ENCODE measurements around the gene DISC1. TPM values are rescaled to one million over a fixed set of nuclear protein-coding genes. Genes with fewer than 3 reads are reported as not detected.

DISC1 gene
- total RNA-seq, 2 experiments from 2014 or later = 3.5 to 5.0 TPM

GRCh38 chr1:231850786-231851185 lies 224.2 kb downstream of the DISC1 start:
- no peaks in the 10 kb centered on the region for H3K9me3 Mint-ChIP-seq
- no peak for TF ChIP-seq CTCF (IDR thresholded peaks at IDR 0.05)
- intact Hi-C loops (cut with micrococcal nuclease) = no loop called here
- no peak overlapping the region for H3K27ac Mint-ChIP-seq
- H3K4me3 Mint-ChIP-seq = no peak overlapping the region
- H3K4me1 Mint-ChIP-seq (ENCODE audit: low read depth) = no peaks in the 10 kb centered on the region
- ChIA-PET POLR2A (no interaction called here), CTCF (no interaction called here)
- ATAC-seq (no peak), DNase-seq (no peak)
- no peaks in the 10 kb centered on the region for H3K27me3 Mint-ChIP-seq
- no peaks in the 10 kb centered on the region for H3K36me3 Mint-ChIP-seq (ENCODE audit: low read depth)

- ATAC-seq = no peak
- Mint-ChIP-seq H3K4me3 (no peak overlapping the region), H3K9me3 (no peaks in the 10 kb centered on the region), H3K4me1 (ENCODE audit: low read depth) (peaks cover 1% of the 10 kb centered on the region), H3K36me3 (ENCODE audit: low read depth) (no peaks in the 10 kb centered on the region), H3K27ac (no peak overlapping the region), H3K27me3 (no peaks in the 10 kb centered on the region)
- intact Hi-C loops (cut with micrococcal nuclease) = no loop called here
- CTCF ChIA-PET = no interaction called here
- DNase-seq = no peak
- no peak for TF ChIP-seq CTCF (IDR thresholded peaks at IDR 0.05)
- POLR2A ChIA-PET = no interaction called here
Measured at GRCh38 chr1:231853588-231854207, 227.1 kb downstream of the DISC1 start.

GRCh38 chr1:231855361-231855760 lies 228.8 kb downstream of the DISC1 start:
- Mint-ChIP-seq H3K9me3 (no peaks in the 10 kb centered on the region), H3K36me3 (ENCODE audit: low read depth) (no peaks in the 10 kb centered on the region), H3K4me3 (no peak overlapping the region), H3K27me3 (no peaks in the 10 kb centered on the region), H3K4me1 (ENCODE audit: low read depth) (peaks cover 4% of the 10 kb centered on the region), H3K27ac (no peak overlapping the region)
- CTCF ChIA-PET = interaction anchor here (1.0 kb wide), 1 partner anchor 13 kb away, joined by 3 read pairs; no protein-coding TSS in a partner anchor
- no peak for DNase-seq
- POLR2A ChIA-PET = no interaction called here
- TF ChIP-seq CTCF (IDR thresholded peaks at IDR 0.05) = no peak
- intact Hi-C loops (cut with micrococcal nuclease) = no loop called here
- no peak for ATAC-seq

DNA sequence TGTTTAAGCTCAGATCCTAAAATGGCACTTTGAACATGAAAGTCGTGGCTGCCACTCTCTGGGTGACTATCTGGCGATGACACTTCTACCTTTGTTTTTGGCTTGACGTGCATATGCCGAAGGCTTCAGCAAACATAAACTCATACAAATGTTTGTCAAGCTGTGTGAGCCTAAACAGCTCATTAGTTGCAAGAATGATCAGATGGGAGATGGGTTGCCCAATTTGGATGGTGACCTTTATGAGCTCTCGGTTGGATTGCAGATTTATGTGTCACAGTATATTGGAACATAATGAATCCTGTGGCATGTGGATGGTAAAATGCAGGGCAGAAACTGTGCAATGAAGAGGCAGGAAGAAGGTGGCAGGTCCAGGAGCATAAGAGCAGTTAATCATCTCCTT lies 229.3 kb downstream of the DISC1 start:
- Mint-ChIP-seq H3K36me3 (ENCODE audit: low read depth) (no peaks in the 10 kb centered on the region), H3K27me3 (no peaks in the 10 kb centered on the region), H3K4me3 (no peak overlapping the region), H3K27ac (no peak overlapping the region), H3K9me3 (no peaks in the 10 kb centered on the region), H3K4me1 (ENCODE audit: low read depth) (peaks cover 5% of the 10 kb centered on the region)
- CTCF ChIA-PET = interaction anchor here (0.7 to 1.0 kb wide), 2 partner anchors 10 to 12 kb away, joined by 3 read pairs; no protein-coding TSS in a partner anchor
- POLR2A ChIA-PET = no interaction called here
- intact Hi-C loops (cut with micrococcal nuclease) = no loop called here
- TF ChIP-seq CTCF (IDR thresholded peaks at IDR 0.05) = no peak
- DNase-seq (no peak), ATAC-seq (no peak)

- Mint-ChIP-seq H3K27me3 (no peaks in the 10 kb centered on the region), H3K4me3 (no peak overlapping the region), H3K36me3 (ENCODE audit: low read depth) (no peaks in the 10 kb centered on the region), H3K9me3 (no peaks in the 10 kb centered on the region), H3K4me1 (ENCODE audit: low read depth) (peaks cover 6% of the 10 kb centered on the region), H3K27ac (no peak overlapping the region)
- intact Hi-C loops (cut with micrococcal nuclease) = no loop called here
- ChIA-PET CTCF (interaction anchor here (0.7 kb wide), 1 partner anchor 9 kb away, joined by 3 read pairs; no protein-coding TSS in a partner anchor), POLR2A (no interaction called here)
- DNase-seq (no peak), ATAC-seq (no peak)
- no peak for TF ChIP-seq CTCF (IDR thresholded peaks at IDR 0.05)
Measured at GRCh38 chr1:231856426-231856825, 229.8 kb downstream of the DISC1 start.

All from activated CD8-positive, alpha-beta T cell treated with anti-CD3 and anti-CD28 coated beads for 36 hours (primary cell).